HepG2 (cell line): ENCODE data around the gene KLRK1. TPM values are rescaled to one million over a fixed set of nuclear protein-coding genes. Genes with fewer than 3 reads are reported as not detected.

Experiments used
- ATAC-seq: fragments of 200-7000 bp; cut with Tn5 transposase; 3 replicates; pipeline ENCODE4 v1.9.1; 2020; ENCODE audit warnings: mild to moderate bottlenecking, moderate library complexity
- BruUV-seq: library from RNA; stranded (reverse); fragments of 400-500 nt; replicated peaks from 2 replicates; lab custom pipeline; 2021; lab: Mats Ljungman, UMichigan
- CTCF ChIA-PET: fragments of 300-600 bp; formaldehyde crosslinking; extraction: SDS; loops from one replicate; lab custom pipeline; 2021; ENCODE audit warnings: low total read pairs, inconsistent platforms, low intra/inter-chr PET ratio; lab: Yijun Ruan, JAX
- POLR2A ChIA-PET: fragments of 350-600 bp; sonication (Branson Sonifier 250); formaldehyde crosslinking; loops from one replicate; lab custom pipeline; 2020; ENCODE audit warnings: antibody characterized with exemption, inconsistent platforms; lab: Yijun Ruan, JAX
- DNase-seq: peaks from one replicate; pipeline ENCODE4 v3.0.0-alpha.2; 2015; ENCODE audit warnings: low spot score
- FAIRE-seq: peaks from 3 replicates; lab custom pipeline; 2011; peaks lifted over from hg19 to GRCh38; lab: Jason Lieb, UNC
- H2AFZ ChIP-seq: one replicate; pipeline ENCODE4 v1.6.1; 2011; ENCODE audit warnings: low read length, inconsistent platforms
- H3K27ac ChIP-seq: fragments of 300-600 bp; 3 replicates; pipeline ENCODE4 v1.8.0; 2011; ENCODE audit warnings: mixed run types, mild to moderate bottlenecking, mixed read lengths, low read length, inconsistent platforms; ENCODE audit not compliant: insufficient read depth; ENCODE audit errors: extremely low read length
- H3K27me3 ChIP-seq, 2 experiments: fragments of 200-600 bp in 1 of 2; 2 replicates in 1 of 2; 3 replicates in 1 of 2; pipeline versions ENCODE4 v1.6.0 to v1.8.0; 2011; ENCODE audit warnings: low read length in 2 of 2, mild to moderate bottlenecking in 2 of 2, moderate library complexity in 2 of 2, inconsistent platforms in 1 of 2; ENCODE audit not compliant: insufficient read depth in 2 of 2, control insufficient read depth in 1 of 2
- H3K36me3 ChIP-seq, 2 experiments: fragments of 200-600 bp in 1 of 2; replicated peaks in 1 of 2; 2 replicates in 1 of 2; 3 replicates in 1 of 2; pipeline versions ENCODE4 v1.5.1 to v1.8.0; 2011; ENCODE audit warnings: low read length in 2 of 2, inconsistent platforms in 1 of 2; ENCODE audit not compliant: insufficient read depth in 2 of 2, control insufficient read depth in 1 of 2
- H3K4me1 ChIP-seq: 2 replicates; pipeline ENCODE4 v1.5.1; 2012; ENCODE audit warnings: low read length, inconsistent platforms; ENCODE audit not compliant: insufficient read depth
- H3K4me2 ChIP-seq: 2 replicates; pipeline ENCODE4 v1.6.0; 2011; ENCODE audit warnings: low read depth, low read length, inconsistent platforms
- H3K4me3 ChIP-seq, 3 experiments: fragments of 200-600 bp in 1 of 3; sonication (generic), shearing (Covaris generic) in 1 of 3; replicated peaks in 1 of 3; 2 replicates each; pipeline ENCODE4 v1.5.1; 2011 to 2016; ENCODE audit warnings: low read length in 3 of 3, inconsistent platforms in 2 of 3, low read depth in 2 of 3, mild to moderate bottlenecking in 2 of 3, control low read depth in 1 of 3, mixed read lengths in 1 of 3; ENCODE audit not compliant: insufficient read depth in 1 of 3
- H3K79me2 ChIP-seq: one replicate; pipeline ENCODE4 v1.6.1; 2011; ENCODE audit warnings: low read length, inconsistent platforms; ENCODE audit not compliant: insufficient read depth
- H3K9ac ChIP-seq: 2 replicates; pipeline ENCODE4 v1.6.0; 2011; ENCODE audit warnings: mild to moderate bottlenecking, low read depth, low read length, inconsistent platforms; ENCODE audit not compliant: insufficient read depth
- H3K9me3 ChIP-seq: 2 replicates; pipeline ENCODE4 v1.5.1; 2012; ENCODE audit warnings: mild to moderate bottlenecking, low read length
- H4K20me1 ChIP-seq: 2 replicates; pipeline ENCODE4 v1.6.0; 2011; ENCODE audit warnings: inconsistent platforms, mild to moderate bottlenecking, low read length, moderate library complexity; ENCODE audit not compliant: insufficient read depth
- ADNP ChIP-seq: sonication (generic); formaldehyde crosslinking; IDR thresholded peaks from 2 replicates; pipeline ENCODE4 v1.4.0; 2020; ENCODE audit warnings: missing genetic modification reagents
- ATF7 ChIP-seq, 2 experiments: fragments of 450-650 bp in 1 of 2; sonication (generic) in 1 of 2; formaldehyde crosslinking in 1 of 2; IDR thresholded peaks; 2 replicates each; pipeline versions ENCODE4 v1.4.0 to v1.6.1; 2016 to 2020; ENCODE audit warnings: antibody characterized with exemption in 1 of 2, mild to moderate bottlenecking in 1 of 2, missing genetic modification reagents in 1 of 2
- ATF7-NPFF ChIP-seq: sonication (generic); formaldehyde crosslinking; IDR thresholded peaks from 2 replicates; pipeline ENCODE4 v1.8.1; 2023; ENCODE audit warnings: mild to moderate bottlenecking, low read depth, missing genetic modification reagents, moderate library complexity
- CAMTA2 ChIP-seq: sonication (generic); formaldehyde crosslinking; IDR thresholded peaks from 2 replicates; pipeline ENCODE4 v1.4.0; 2020; ENCODE audit warnings: mild to moderate bottlenecking, missing genetic modification reagents, borderline replicate concordance
- FOXK2 ChIP-seq: fragments of 450-650 bp; IDR thresholded peaks from 2 replicates; pipeline ENCODE4 v1.6.1; 2016
- HDAC1 ChIP-seq: sonication (generic); formaldehyde crosslinking; IDR thresholded peaks from 2 replicates; pipeline ENCODE4 v1.5.1; 2020; ENCODE audit warnings: mild to moderate bottlenecking, missing genetic modification reagents
- HMGXB4 ChIP-seq, 2 experiments: sonication (generic) in 1 of 2; formaldehyde crosslinking in 1 of 2; IDR thresholded peaks; 2 replicates each; pipeline versions ENCODE4 v1.4.0 to v1.6.1; 2018 to 2020; ENCODE audit warnings: missing genetic modification reagents in 2 of 2, borderline replicate concordance in 1 of 2, low read depth in 1 of 2, mild to moderate bottlenecking in 1 of 2, missing biosample characterization in 1 of 2
- HNRNPK ChIP-seq: fragments of 200-400 bp; formaldehyde crosslinking; IDR thresholded peaks from 2 replicates; pipeline ENCODE4 v1.6.1; 2018; ENCODE audit warnings: low read length, low read depth, moderate library complexity, mild to moderate bottlenecking; ENCODE audit not compliant: poor library complexity, severe bottlenecking
- KLF16 ChIP-seq, 2 experiments: sonication (generic) in 1 of 2; formaldehyde crosslinking in 1 of 2; IDR thresholded peaks; 2 replicates each; pipeline versions ENCODE4 v1.6.1 to v1.8.0; 2016 to 2023; ENCODE audit warnings: missing genetic modification reagents in 2 of 2, missing compliant biosample characterization in 1 of 2
- MAFG ChIP-seq: sonication (generic); formaldehyde crosslinking; IDR thresholded peaks from 2 replicates; pipeline ENCODE4 v1.5.1; 2020; ENCODE audit warnings: mild to moderate bottlenecking, missing genetic modification reagents
- PCBP2 ChIP-seq: fragments of 200-400 bp; formaldehyde crosslinking; optimal IDR thresholded peaks from 2 replicates; pipeline ENCODE3; 2018; ENCODE audit warnings: low read length, low read depth; ENCODE audit not compliant: poor library complexity, severe bottlenecking
- POLR2AphosphoS5 ChIP-seq: IDR thresholded peaks from 2 replicates; pipeline ENCODE4 v1.6.1; 2012; ENCODE audit warnings: low read depth, low read length
- RBM22 ChIP-seq: fragments of 200-400 bp; formaldehyde crosslinking; optimal IDR thresholded peaks from 2 replicates; pipeline ENCODE3; 2017; ENCODE audit warnings: mild to moderate bottlenecking, low read length, moderate library complexity
- ZBTB42 ChIP-seq: sonication (generic); formaldehyde crosslinking; IDR thresholded peaks from 2 replicates; pipeline ENCODE4 v1.5.0; 2020; ENCODE audit warnings: mild to moderate bottlenecking, missing genetic modification reagents
- ZNF136 ChIP-seq: sonication (generic); formaldehyde crosslinking; IDR thresholded peaks from 2 replicates; pipeline ENCODE4 v1.8.1; 2022; ENCODE audit warnings: low read depth, mild to moderate bottlenecking, moderate library complexity, missing genetic modification reagents
- ZNF337 ChIP-seq: sonication (generic); formaldehyde crosslinking; IDR thresholded peaks from 2 replicates; pipeline ENCODE4 v1.5.1; 2020; ENCODE audit warnings: missing genetic modification reagents, low read depth, mild to moderate bottlenecking, borderline replicate concordance
- ZNF589 ChIP-seq: sonication (generic); formaldehyde crosslinking; conservative IDR thresholded peaks from 2 replicates; pipeline ENCODE4 v1.8.0; 2022; ENCODE audit warnings: mild to moderate bottlenecking, moderate library complexity, missing genetic modification reagents
- ZNF7 ChIP-seq: IDR thresholded peaks from 2 replicates; pipeline ENCODE4 v1.6.1; 2016; ENCODE audit warnings: missing biosample characterization, missing genetic modification reagents
- ZNF709 ChIP-seq: sonication (generic); formaldehyde crosslinking; IDR thresholded peaks from 2 replicates; pipeline ENCODE4 v1.5.0; 2020; ENCODE audit warnings: mild to moderate bottlenecking, missing genetic modification reagents
- ZSCAN30 ChIP-seq: sonication (generic); formaldehyde crosslinking; IDR thresholded peaks from 2 replicates; pipeline ENCODE4 v1.5.0; 2020; ENCODE audit warnings: mild to moderate bottlenecking, missing genetic modification reagents
- WGBS: methylation state at CpG from one replicate; pipeline ENCODE4 v1.1.6; 2017; ENCODE audit warnings: low lambda C conversion rate; 5-methylcytosine and 5-hydroxymethylcytosine counted together
- in situ Hi-C: cut with HindIII; loops from 2 replicates; pipeline ENCODE4 v1.10.0; 2017; ENCODE audit warnings: low pct_unique_long_range_greater_than_20kb; ENCODE audit not compliant: extremely low pct_ligation_motif_present
- intact Hi-C: fragments of 100-400 bp; cut with micrococcal nuclease; formaldehyde crosslinking; loops from one replicate; pipeline ENCODE4 v1.10.0; 2022; ENCODE audit not compliant: unreplicated experiment
- polyA plus RNA-seq, 8 experiments: library from polyadenylated mRNA; depleted of rRNA in 3 of 8; stranded (reverse) in 7 of 8; unstranded in 1 of 8; fragments of >200 nt; fragmentation: Illumina TruSeq in 4 of 8; extraction: Trizol in 4 of 8; gene quantifications; 2 replicates each; pipeline versions ENCODE4 v1.2.1 to v1.2.3, GENCODE V29; 2011 to 2016; ENCODE audit warnings: low read depth in 4 of 8, missing spikeins in 1 of 8, mixed read lengths in 1 of 8; ENCODE audit not compliant: insufficient read depth in 1 of 8
- total RNA-seq, 5 experiments: library from RNA; depleted of rRNA; stranded (reverse); fragments of >200 nt; fragmentation: Illumina TruSeq; extraction: Trizol; gene quantifications; 2 replicates each; pipeline ENCODE4 v1.2.3, GENCODE V29; 2016; ENCODE audit warnings: low read depth in 1 of 5

KLRK1 gene
- total and polyA plus RNA-seq, 2 of the 13 experiments (the other 11 are each of a cell fraction or from before 2014, with no cell fraction given), result not detected

- TF ChIP-seq PCBP2 (no peak), HDAC1 (CRISPR knock-in tag) (no peak), ZNF589 (CRISPR knock-in tag) (no peak), MAFG (no peak), ZNF136 (CRISPR knock-in tag) (no peak), KLF16 (CRISPR knock-in tag; IDR thresholded peaks at IDR 0.05) (no peak)
- DNase-seq, result no peak
- H3K4me2 ChIP-seq, result no peak within 1 kb of the TSS
- ChIA-PET POLR2A (no interaction called here), CTCF (no interaction called here)
- H3K27ac ChIP-seq, result no peak within 1 kb of the TSS
- no peak within 1 kb of the TSS for H3K4me3 ChIP-seq
- 0% methylated on average over 1 of the region's 1 CpG for WGBS
- H3K79me2 ChIP-seq, result no peaks in the 10 kb centered on the region
- no peaks in the 10 kb centered on the region for H3K36me3 ChIP-seq
- H3K27me3 ChIP-seq, result no peaks in the 10 kb centered on the region
- no peaks in the 10 kb centered on the region for H3K4me1 ChIP-seq
- intact Hi-C loops, result no loop called here
- ATAC-seq, result no peak
- no TSS peak for BruUV-seq
- FAIRE-seq, result no peak
- no peaks in the 10 kb centered on the region for H3K9me3 ChIP-seq
- no peak within 1 kb of the TSS for H3K9ac ChIP-seq
- H4K20me1 ChIP-seq, result no peaks in the 10 kb centered on the region
- no peak within 1 kb of the TSS for H2AFZ ChIP-seq
- in situ Hi-C loops, result no loop called here
Measured at GRCh38 chr12:10409392-10409791, 19.6 kb upstream of the KLRK1 start, which contains the start of gene KLRC4. TSS of gene KLRC4 (minus strand) at chr12:10409757. CDS start at chr12:10409575, 182 bp downstream.

- no peaks in the 10 kb centered on the region for H3K27me3 ChIP-seq
- no peaks in the 10 kb centered on the region for H4K20me1 ChIP-seq
- no TSS peak for BruUV-seq
- intact Hi-C loops (no loop called here), in situ Hi-C loops (no loop called here)
- H3K36me3 ChIP-seq, result no peaks in the 10 kb centered on the region
- H3K4me3 ChIP-seq, result no peak overlapping the region
- FAIRE-seq, result no peak
- no peak overlapping the region for H3K27ac ChIP-seq
- H3K9me3 ChIP-seq, result no peaks in the 10 kb centered on the region
- no peak overlapping the region for H2AFZ ChIP-seq
- WGBS, result 39% methylated on average over 3 of the region's 3 CpGs
- ChIA-PET CTCF (no interaction called here), POLR2A (no interaction called here)
- no peak overlapping the region for H3K4me2 ChIP-seq
- no peaks in the 10 kb centered on the region for H3K79me2 ChIP-seq
- H3K9ac ChIP-seq, result no peak overlapping the region
- DNase-seq, result no peak
- H3K4me1 ChIP-seq, result no peaks in the 10 kb centered on the region
- no peak for ATAC-seq
- TF ChIP-seq ZNF709 (CRISPR knock-in tag), result no peak
- no peak for TF ChIP-seq CAMTA2
- no peak for TF ChIP-seq HNRNPK
- no peak for TF ChIP-seq ZNF337 (CRISPR knock-in tag)
- TF ChIP-seq ZNF7 (CRISPR knock-in tag), result no peak
- TF ChIP-seq ZBTB42, result no peak
- no peak for TF ChIP-seq RBM22
- no peak for TF ChIP-seq ATF7-NPFF (CRISPR knock-in tag)
- no peak for TF ChIP-seq ADNP
- no peak for TF ChIP-seq POLR2AphosphoS5
- no peak for TF ChIP-seq HMGXB4 (CRISPR knock-in tag; IDR thresholded peaks at IDR 0.05; ENCODE audit: borderline replicate concordance in 1 of 2, low read depth in 1 of 2)
- TF ChIP-seq FOXK2, result no peak
- TF ChIP-seq ZSCAN30 (CRISPR knock-in tag), result no peak
- no peak for TF ChIP-seq ATF7 (IDR thresholded peaks at IDR 0.05)
- no peak for TF ChIP-seq ATF7 (CRISPR knock-in tag; IDR thresholded peaks at IDR 0.05)
Measured at GRCh38 chr12:10408842-10409241, 19.0 kb upstream of the KLRK1 start.
